ENCODE measurements around the gene RITA1. TPM values are rescaled to one million over a fixed set of nuclear protein-coding genes. Genes with fewer than 3 reads are reported as not detected.

Gene RITA1
- total RNA-seq, 2 experiments from 2014 or later: 21.0 to 22.6 TPM

GRCh38 chr12:113184900-113185179 lies 681 bp upstream of the RITA1 start:
- ChIA-PET CTCF (interaction anchor here (1.0 to 2.1 kb wide), 2 partner anchors 11 to 240 kb away, joined by 4 to 14 read pairs; no protein-coding TSS in a partner anchor), POLR2A (interaction anchor here (0.7 to 2.2 kb wide), 7 partner anchors 9 to 1057 kb away, joined by 3 to 12 read pairs (median 5); partner anchors contain the start of gene OAS2)
- Mint-ChIP-seq H3K27ac (peak overlapping the region; percentile 98), H3K36me3 (ENCODE audit: low read depth) (peaks cover 45% of the 10 kb centered on the region), H3K4me3 (peak overlapping the region; percentile 97), H3K9me3 (ENCODE audit: insufficient read depth) (no peaks in the 10 kb centered on the region), H3K4me1 (ENCODE audit: low read depth) (peaks cover 35% of the 10 kb centered on the region), H3K27me3 (ENCODE audit: low read depth) (no peaks in the 10 kb centered on the region)
- DNase-seq (peak; percentile 93), ATAC-seq (peak; percentile 92)

DNA sequence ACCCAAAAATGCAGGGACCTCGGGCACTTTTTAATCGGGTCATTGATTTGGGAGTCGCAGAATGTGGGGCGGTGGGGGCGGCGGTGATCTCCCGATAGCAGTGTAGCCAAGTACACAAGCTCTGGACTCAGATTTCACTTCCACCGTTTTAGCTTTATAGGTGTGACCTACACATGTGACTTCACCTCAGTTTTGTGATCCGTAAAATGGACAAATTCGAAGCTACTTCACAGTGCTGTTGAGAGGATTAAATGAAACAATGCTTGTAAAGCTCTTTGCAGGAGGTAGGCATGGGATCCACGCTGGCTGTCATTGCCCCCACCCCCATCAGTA lies 478 bp downstream of the RITA1 start:
- ChIA-PET CTCF (interaction anchor here (0.8 to 2.0 kb wide), 3 partner anchors 12 to 32 kb away, joined by 3 to 7 read pairs (median 5); no protein-coding TSS in a partner anchor), POLR2A (interaction anchor here (0.6 to 2.2 kb wide), 9 partner anchors 9 to 279 kb away, joined by 3 to 12 read pairs (median 5); partner anchors contain the start of genes OAS1 and OAS2)
- ATAC-seq (no peak), DNase-seq (no peak)
- Mint-ChIP-seq H3K27ac (peak overlapping the region; percentile 98), H3K9me3 (ENCODE audit: insufficient read depth) (no peaks in the 10 kb centered on the region), H3K27me3 (ENCODE audit: low read depth) (no peaks in the 10 kb centered on the region), H3K4me3 (peak overlapping the region; percentile 97), H3K36me3 (ENCODE audit: low read depth) (peaks cover 40% of the 10 kb centered on the region), H3K4me1 (ENCODE audit: low read depth) (peaks cover 35% of the 10 kb centered on the region)

DNA sequence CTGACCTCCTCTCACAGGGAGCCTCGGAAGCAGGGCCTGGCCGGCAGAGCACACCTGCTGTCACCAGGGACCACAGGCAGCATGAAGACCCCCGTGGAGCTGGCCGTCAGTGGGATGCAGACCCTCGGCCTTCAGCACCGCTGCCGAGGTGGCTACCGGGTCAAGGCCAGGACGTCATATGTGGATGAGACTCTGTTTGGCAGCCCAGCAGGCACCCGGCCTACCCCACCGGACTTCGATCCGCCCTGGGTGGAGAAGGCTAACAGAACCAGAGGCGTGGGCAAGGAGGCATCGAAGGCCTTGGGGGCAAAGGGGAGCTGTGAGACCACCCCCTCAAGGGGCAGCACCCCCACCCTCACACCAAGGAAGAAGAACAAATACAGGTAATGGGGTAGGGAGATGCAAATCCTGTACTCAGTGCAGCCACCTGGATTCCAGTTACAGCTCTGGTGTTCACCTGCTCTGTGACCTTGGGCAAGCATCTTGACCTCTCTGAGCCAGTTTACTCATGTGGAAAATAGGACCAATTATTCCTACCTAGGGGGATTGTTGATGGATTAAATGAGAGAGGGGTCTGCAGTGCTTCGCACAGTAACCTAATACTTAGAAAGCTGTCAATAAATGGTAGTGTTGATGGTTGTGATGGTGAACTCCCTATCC lies 1.3 kb downstream of the RITA1 start:
- Mint-ChIP-seq H3K27me3 (ENCODE audit: low read depth) (no peaks in the 10 kb centered on the region), H3K9me3 (ENCODE audit: insufficient read depth) (no peaks in the 10 kb centered on the region), H3K4me3 (peak overlapping the region; percentile 97), H3K4me1 (ENCODE audit: low read depth) (peaks cover 35% of the 10 kb centered on the region), H3K36me3 (ENCODE audit: low read depth) (peaks cover 39% of the 10 kb centered on the region), H3K27ac (peak overlapping the region; percentile 98)
- ChIA-PET CTCF (interaction anchor here (1.7 to 2.0 kb wide), 2 partner anchors 13 to 32 kb away, joined by 5 to 7 read pairs; no protein-coding TSS in a partner anchor), POLR2A (interaction anchor here (1.3 to 2.2 kb wide), 4 partner anchors 18 to 280 kb away, joined by 3 to 10 read pairs (median 5); partner anchors contain the start of genes OAS1 and OAS2)
- DNase-seq: no peak
- ATAC-seq: no peak

GRCh38 chr12:113189361-113189760 lies 3.8 kb downstream of the RITA1 start:
- DNase-seq: no peak
- CTCF ChIA-PET: no interaction called here
- Mint-ChIP-seq H3K36me3 (ENCODE audit: low read depth) (peaks cover 41% of the 10 kb centered on the region), H3K4me1 (ENCODE audit: low read depth) (peaks cover 20% of the 10 kb centered on the region), H3K27ac (no peak overlapping the region), H3K9me3 (ENCODE audit: insufficient read depth) (no peaks in the 10 kb centered on the region), H3K27me3 (ENCODE audit: low read depth) (no peaks in the 10 kb centered on the region), H3K4me3 (no peak overlapping the region)
- ATAC-seq: no peak
- POLR2A ChIA-PET: interaction anchor here (0.7 kb wide), 1 partner anchor 37 kb away, joined by 3 read pairs; no protein-coding TSS in a partner anchor

DNA sequence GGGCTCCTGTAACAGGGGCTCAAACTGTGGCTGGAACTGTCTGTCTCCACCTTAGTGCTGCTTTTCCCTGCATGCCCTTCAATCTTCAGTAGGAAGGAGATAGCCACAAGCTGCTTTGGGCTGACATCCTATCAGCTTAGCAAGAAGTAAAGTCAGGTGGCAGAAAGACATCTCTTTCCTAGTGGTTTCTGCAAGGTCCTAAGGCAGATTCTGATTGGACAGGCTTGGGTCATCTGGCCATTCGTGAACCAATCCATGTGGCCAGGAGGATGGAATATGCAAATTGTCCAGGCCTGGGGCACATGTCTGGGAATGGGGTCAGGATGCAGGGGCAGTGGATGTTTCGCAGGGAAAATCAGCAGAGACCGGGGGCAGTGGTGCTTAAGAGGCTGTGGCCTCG lies 5.2 kb downstream of the RITA1 start:
- H3K27ac Mint-ChIP-seq: no peak overlapping the region
- no peaks in the 10 kb centered on the region for H3K9me3 Mint-ChIP-seq (ENCODE audit: insufficient read depth)
- CTCF ChIA-PET: no interaction called here
- ATAC-seq (no peak), DNase-seq (no peak)
- no peak overlapping the region for H3K4me3 Mint-ChIP-seq
- POLR2A ChIA-PET: no interaction called here
- peaks cover 41% of the 10 kb centered on the region for H3K36me3 Mint-ChIP-seq (ENCODE audit: low read depth)
- H3K27me3 Mint-ChIP-seq (ENCODE audit: low read depth): no peaks in the 10 kb centered on the region
- H3K4me1 Mint-ChIP-seq (ENCODE audit: low read depth): peaks cover 20% of the 10 kb centered on the region

- no peak overlapping the region for H3K4me3 Mint-ChIP-seq
- peaks cover 17% of the 10 kb centered on the region for H3K4me1 Mint-ChIP-seq (ENCODE audit: low read depth)
- ChIA-PET CTCF (no interaction called here), POLR2A (no interaction called here)
- peaks cover 38% of the 10 kb centered on the region for H3K36me3 Mint-ChIP-seq (ENCODE audit: low read depth)
- no peaks in the 10 kb centered on the region for H3K27me3 Mint-ChIP-seq (ENCODE audit: low read depth)
- no peak for ATAC-seq
- H3K27ac Mint-ChIP-seq: no peak overlapping the region
- H3K9me3 Mint-ChIP-seq (ENCODE audit: insufficient read depth): no peaks in the 10 kb centered on the region
- no peak for DNase-seq
These were observed 5.7 kb downstream of the RITA1 start for GRCh38 chr12:113191227-113191626.

DNA sequence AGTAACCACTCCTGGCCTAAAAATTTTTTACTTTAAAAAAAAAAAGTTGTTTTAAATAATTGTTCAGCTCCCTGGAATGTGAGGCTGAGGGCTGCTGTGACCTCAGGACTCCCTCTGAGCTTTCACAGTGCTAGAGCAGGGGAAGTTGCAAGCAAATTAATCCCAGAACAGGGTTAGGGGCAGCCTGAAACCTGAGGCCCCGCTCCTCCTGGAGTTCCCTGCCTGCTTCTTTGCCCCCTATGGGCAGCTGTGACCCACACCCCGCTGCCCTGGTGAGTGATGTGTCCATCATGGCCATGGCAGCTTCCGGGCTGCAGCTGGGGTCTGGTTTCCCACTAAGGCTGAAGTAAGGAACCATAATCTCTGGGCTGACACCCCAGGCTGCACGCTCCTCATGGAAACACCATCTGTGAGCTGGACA lies 9.5 kb downstream of the RITA1 start:
- ATAC-seq (no peak), DNase-seq (no peak)
- ChIA-PET POLR2A (interaction anchor here (1.8 kb wide), 1 partner anchor 10 kb away, joined by 5 read pairs; the partner anchor contains the start of genes DDX54 and RITA1), CTCF (interaction anchor here (1.1 to 1.3 kb wide), 4 partner anchors 13 to 230 kb away, joined by 3 to 6 read pairs (median 4); partner anchors contain the start of gene TPCN1)
- H3K36me3 Mint-ChIP-seq (ENCODE audit: low read depth): peaks cover 17% of the 10 kb centered on the region
- no peaks in the 10 kb centered on the region for H3K9me3 Mint-ChIP-seq (ENCODE audit: insufficient read depth)
- no peak overlapping the region for H3K4me3 Mint-ChIP-seq
- H3K4me1 Mint-ChIP-seq (ENCODE audit: low read depth): peaks cover 9% of the 10 kb centered on the region
- no peak overlapping the region for H3K27ac Mint-ChIP-seq
- no peaks in the 10 kb centered on the region for H3K27me3 Mint-ChIP-seq (ENCODE audit: low read depth)

DNA sequence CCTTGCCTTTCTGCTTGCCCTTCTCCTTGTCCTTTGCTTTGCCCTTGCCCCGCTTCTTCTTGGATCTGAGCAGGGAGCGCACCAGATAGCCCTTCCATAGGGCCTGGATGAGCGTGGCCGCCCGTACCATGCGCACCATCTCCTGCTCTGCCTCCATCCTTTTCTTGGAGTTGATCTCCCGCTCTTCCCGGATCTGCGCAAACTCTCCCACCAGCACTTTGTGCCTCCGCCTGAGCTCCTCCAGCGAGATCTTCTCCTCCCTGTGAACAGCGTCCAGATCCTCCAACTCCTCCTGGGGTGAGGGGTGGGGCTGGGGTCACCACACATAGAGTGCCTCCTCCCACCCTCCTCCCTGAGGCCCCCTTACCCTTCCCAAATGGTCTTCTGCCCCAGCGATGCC lies 10.1 kb downstream of the RITA1 start:
- H3K36me3 Mint-ChIP-seq (ENCODE audit: low read depth): peaks cover 15% of the 10 kb centered on the region
- POLR2A ChIA-PET: interaction anchor here (1.8 kb wide), 1 partner anchor 10 kb away, joined by 5 read pairs; the partner anchor contains the start of genes DDX54 and RITA1

DNA sequence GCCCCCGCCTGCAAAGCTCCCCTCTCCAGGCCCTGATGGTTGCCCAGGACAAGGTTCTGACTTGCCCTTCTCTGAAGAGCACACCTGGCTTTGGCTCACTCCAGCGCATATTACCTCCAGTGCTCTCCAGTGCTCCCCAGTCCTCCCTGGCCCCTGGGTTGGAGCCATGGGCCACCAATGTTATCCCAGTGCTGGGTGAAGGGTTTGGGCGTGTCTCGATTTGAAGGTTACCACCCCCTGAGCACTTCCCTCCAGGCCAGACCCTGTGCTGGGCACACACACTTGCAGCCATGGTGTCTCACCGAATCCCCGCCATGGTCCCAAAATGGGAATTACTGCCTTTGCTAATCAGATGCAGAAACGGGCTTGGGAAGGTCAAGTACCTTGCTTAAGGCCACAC lies 11.1 kb downstream of the RITA1 start:
- H3K27me3 Mint-ChIP-seq (ENCODE audit: low read depth): no peaks in the 10 kb centered on the region
- no peak for DNase-seq
- H3K36me3 Mint-ChIP-seq (ENCODE audit: low read depth): peaks cover 11% of the 10 kb centered on the region
- no peaks in the 10 kb centered on the region for H3K9me3 Mint-ChIP-seq (ENCODE audit: insufficient read depth)
- CTCF ChIA-PET: interaction anchor here (0.9 to 4.2 kb wide), 3 partner anchors 11 to 229 kb away, joined by 3 to 15 read pairs (median 4); no protein-coding TSS in a partner anchor
- no peak overlapping the region for H3K4me3 Mint-ChIP-seq
- no peak overlapping the region for H3K27ac Mint-ChIP-seq
- no peak for ATAC-seq
- POLR2A ChIA-PET: interaction anchor here (1.2 kb wide), 1 partner anchor 12 kb away, joined by 3 read pairs; no protein-coding TSS in a partner anchor
- peaks cover 8% of the 10 kb centered on the region for H3K4me1 Mint-ChIP-seq (ENCODE audit: low read depth)

More for the DNA sequence above, 10.1 kb downstream of the RITA1 start:
- H3K9me3 Mint-ChIP-seq (ENCODE audit: insufficient read depth): no peaks in the 10 kb centered on the region
- H3K4me3 Mint-ChIP-seq: no peak overlapping the region
- ATAC-seq (no peak), DNase-seq (no peak)
- CTCF ChIA-PET: interaction anchor here (1.1 to 1.3 kb wide), 3 partner anchors 12 to 229 kb away, joined by 4 to 6 read pairs (median 4); partner anchors contain the start of gene TPCN1
- no peak overlapping the region for H3K27ac Mint-ChIP-seq
- peaks cover 7% of the 10 kb centered on the region for H3K4me1 Mint-ChIP-seq (ENCODE audit: low read depth)
- no peaks in the 10 kb centered on the region for H3K27me3 Mint-ChIP-seq (ENCODE audit: low read depth)

DNA sequence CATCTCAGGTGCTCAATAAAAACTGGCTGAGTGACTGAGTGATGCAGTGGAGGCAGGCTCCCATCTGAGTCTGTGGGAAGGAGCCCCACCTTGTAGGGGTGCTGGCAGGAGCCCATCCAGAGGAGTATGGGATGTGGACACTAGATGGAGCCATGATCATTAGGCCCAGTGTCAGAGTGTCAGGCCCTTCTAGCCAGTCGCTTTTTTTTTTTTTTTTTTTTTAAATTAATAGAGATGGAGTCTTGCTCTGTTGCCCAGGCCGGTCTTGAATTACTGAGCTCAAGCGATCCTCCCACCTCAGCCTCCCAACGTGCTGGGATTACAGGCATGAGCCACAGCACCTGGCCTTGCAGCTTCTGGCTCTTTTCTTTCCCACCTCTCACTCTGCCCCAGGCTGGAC lies 11.5 kb downstream of the RITA1 start:
- ATAC-seq (peak; percentile 97), DNase-seq (peak; percentile 79)
- Mint-ChIP-seq H3K4me1 (ENCODE audit: low read depth) (peaks cover 10% of the 10 kb centered on the region), H3K9me3 (ENCODE audit: insufficient read depth) (no peaks in the 10 kb centered on the region), H3K4me3 (no peak overlapping the region), H3K27ac (no peak overlapping the region), H3K36me3 (ENCODE audit: low read depth) (peaks cover 9% of the 10 kb centered on the region), H3K27me3 (ENCODE audit: low read depth) (no peaks in the 10 kb centered on the region)
- POLR2A ChIA-PET: interaction anchor here (1.2 kb wide), 1 partner anchor 11 kb away, joined by 3 read pairs; no protein-coding TSS in a partner anchor
- CTCF ChIA-PET: interaction anchor here (0.6 to 4.2 kb wide), 5 partner anchors 10 to 271 kb away, joined by 3 to 15 read pairs (median 4); no protein-coding TSS in a partner anchor

GRCh38 chr12:113197518-113198077 lies 12.1 kb downstream of the RITA1 start:
- Mint-ChIP-seq H3K27me3 (ENCODE audit: low read depth) (no peaks in the 10 kb centered on the region), H3K27ac (no peak overlapping the region), H3K36me3 (ENCODE audit: low read depth) (peaks cover 3% of the 10 kb centered on the region), H3K4me3 (no peak overlapping the region), H3K4me1 (ENCODE audit: low read depth) (peaks cover 11% of the 10 kb centered on the region), H3K9me3 (ENCODE audit: insufficient read depth) (no peaks in the 10 kb centered on the region)
- no peak for DNase-seq
- no peak for ATAC-seq
- CTCF ChIA-PET: interaction anchor here (0.6 to 4.2 kb wide), 5 partner anchors 10 to 270 kb away, joined by 3 to 15 read pairs (median 4); no protein-coding TSS in a partner anchor
- POLR2A ChIA-PET: interaction anchor here (1.2 kb wide), 1 partner anchor 11 kb away, joined by 3 read pairs; no protein-coding TSS in a partner anchor
